ENCODE data around the gene KCNC1.
A peak's percentile ranks its signal among the peaks of the same experiment; 100 is the strongest.

KCNC1 gene

DNA sequence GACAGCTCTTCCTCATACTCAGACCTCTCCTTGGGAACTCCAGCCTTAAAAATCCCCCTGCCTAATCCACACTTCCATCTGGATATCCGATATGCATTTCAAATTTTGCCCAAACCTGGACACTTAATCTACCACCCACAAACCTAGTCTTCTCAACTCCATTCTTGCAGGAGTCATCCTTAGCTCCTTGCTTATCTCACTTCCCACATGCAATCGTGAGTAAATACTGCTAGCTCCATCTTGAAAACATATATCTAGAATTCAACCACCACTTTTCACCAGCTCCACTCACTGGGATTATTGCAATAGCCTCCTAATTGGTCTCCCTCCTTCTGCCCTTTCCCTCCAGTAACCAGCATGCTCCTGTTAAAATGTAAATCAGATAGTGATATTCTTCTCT is 17.8 kb upstream of the KCNC1 start:
- no peak for DNase-seq

DNA sequence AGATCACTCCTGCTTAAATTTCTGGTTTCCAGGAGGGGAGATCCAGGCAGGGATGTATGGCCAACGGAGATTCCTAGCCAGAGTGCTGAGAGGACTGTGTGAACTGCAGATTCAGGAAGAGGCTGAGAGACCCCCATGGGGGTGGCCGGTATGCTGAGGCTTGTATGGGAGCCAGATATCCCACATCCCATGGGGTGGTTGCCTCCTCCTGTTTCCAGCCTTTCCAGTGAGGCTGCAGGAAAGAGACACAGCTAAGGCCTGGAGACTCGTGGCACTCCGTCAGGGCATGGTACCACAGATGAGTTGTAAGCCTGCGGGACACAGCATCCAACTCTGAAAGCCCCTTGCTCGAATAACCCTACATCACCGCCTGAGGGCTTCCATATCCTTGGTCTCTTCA is 16.6 kb upstream of the KCNC1 start:
- no peak for DNase-seq

- no peak for DNase-seq
Measured at GRCh38 chr11:17718510-17718962, 16.0 kb upstream of the KCNC1 start.

DNA sequence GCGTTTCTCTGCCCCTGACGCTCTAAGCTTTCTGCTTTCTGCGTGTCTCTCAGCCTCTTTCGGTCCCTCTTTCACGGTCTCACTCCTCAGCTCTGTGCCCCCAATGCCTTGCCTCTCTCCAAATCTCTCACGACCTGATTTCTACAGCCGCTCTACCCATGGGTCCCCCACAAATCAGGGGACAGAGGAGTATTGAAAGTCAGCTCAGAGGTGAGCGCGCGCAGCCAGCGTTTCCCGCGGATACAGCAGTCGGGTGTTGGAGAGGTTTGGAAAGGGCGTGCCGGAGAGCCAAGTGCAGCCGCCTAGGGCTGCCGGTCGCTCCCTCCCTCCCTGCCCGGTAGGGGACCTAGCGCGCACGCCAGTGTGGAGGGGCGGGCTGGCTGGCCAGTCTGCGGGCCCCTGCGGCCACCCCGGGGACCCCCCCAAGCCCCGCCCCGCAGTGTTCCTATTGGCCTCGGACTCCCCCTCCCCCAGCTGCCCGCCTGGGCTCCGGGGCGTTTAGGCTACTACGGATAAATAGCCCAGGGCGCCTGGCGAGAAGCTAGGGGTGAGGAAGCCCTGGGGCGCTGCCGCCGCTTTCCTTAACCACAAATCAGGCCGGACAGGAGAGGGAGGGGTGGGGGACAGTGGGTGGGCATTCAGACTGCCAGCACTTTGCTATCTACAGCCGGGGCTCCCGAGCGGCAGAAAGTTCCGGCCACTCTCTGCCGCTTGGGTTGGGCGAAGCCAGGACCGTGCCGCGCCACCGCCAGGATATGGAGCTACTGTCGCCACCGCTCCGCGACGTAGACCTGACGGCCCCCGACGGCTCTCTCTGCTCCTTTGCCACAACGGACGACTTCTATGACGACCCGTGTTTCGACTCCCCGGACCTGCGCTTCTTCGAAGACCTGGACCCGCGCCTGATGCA is 15.3 kb upstream of the KCNC1 start, which contains the start of gene MYOD1:
Gene MYOD1 (plus strand): TSS at position 544 of the 910 bp plus-strand sequence. CDS start 212 bp downstream, at position 756.
- no peak for DNase-seq

GRCh38 chr11:17719938-17720795 is 14.4 kb upstream of the KCNC1 start:
- DNase-seq, result no peak

DNA sequence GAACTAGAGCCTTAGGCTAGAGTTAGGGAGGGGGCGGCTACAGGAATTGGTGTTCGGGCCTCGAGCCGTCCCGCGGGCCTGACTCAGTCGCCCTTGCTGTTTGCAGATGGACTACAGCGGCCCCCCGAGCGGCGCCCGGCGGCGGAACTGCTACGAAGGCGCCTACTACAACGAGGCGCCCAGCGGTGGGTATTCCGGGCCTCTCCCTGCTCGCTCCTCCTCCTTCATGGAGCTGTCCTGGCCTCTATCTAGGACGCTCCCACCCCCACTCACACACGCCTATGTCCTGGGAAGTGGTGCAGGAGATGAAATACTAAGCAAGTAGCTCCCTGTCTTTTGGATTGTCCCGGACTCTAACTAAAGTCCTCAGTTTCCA is 13.8 kb upstream of the KCNC1 start:
- DNase-seq, result no peak

DNA sequence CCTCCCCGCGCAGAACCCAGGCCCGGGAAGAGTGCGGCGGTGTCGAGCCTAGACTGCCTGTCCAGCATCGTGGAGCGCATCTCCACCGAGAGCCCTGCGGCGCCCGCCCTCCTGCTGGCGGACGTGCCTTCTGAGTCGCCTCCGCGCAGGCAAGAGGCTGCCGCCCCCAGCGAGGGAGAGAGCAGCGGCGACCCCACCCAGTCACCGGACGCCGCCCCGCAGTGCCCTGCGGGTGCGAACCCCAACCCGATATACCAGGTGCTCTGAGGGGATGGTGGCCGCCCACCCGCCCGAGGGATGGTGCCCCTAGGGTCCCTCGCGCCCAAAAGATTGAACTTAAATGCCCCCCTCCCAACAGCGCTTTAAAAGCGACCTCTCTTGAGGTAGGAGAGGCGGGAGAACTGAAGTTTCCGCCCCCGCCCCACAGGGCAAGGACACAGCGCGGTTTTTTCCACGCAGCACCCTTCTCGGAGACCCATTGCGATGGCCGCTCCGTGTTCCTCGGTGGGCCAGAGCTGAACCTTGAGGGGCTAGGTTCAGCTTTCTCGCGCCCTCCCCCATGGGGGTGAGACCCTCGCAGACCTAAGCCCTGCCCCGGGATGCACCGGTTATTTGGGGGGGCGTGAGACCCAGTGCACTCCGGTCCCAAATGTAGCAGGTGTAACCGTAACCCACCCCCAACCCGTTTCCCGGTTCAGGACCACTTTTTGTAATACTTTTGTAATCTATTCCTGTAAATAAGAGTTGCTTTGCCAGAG is 13.2 kb upstream of the KCNC1 start:
- no peak for DNase-seq

DNA sequence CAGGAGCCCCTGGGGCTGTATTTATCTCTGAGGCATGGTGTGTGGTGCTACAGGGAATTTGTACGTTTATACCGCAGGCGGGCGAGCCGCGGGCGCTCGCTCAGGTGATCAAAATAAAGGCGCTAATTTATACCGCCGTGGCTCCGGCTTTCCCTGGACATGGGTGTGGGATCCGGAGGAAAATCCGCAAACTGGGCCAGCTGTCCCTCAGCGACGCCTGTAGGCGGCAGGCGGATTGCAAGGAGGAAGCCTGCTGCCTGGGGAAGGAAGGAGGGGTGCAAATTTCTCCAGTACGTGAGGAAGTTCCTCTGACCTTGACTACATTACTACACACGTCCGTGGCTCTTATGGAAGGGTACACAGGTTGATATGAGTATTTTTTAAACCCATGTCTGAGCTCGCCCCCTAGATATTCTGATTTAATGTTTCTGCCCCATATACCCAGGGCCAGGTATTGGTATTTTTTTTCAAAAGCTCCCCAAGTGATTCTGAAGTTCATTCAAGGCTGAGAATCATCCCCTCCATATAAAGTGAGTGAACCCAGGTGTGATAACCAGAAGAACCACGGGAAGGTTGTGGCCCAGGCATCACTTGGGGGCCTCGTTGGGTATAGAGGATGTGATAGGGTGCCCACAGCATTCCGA is 12.5 kb upstream of the KCNC1 start:
- DNase-seq, result no peak

DNA sequence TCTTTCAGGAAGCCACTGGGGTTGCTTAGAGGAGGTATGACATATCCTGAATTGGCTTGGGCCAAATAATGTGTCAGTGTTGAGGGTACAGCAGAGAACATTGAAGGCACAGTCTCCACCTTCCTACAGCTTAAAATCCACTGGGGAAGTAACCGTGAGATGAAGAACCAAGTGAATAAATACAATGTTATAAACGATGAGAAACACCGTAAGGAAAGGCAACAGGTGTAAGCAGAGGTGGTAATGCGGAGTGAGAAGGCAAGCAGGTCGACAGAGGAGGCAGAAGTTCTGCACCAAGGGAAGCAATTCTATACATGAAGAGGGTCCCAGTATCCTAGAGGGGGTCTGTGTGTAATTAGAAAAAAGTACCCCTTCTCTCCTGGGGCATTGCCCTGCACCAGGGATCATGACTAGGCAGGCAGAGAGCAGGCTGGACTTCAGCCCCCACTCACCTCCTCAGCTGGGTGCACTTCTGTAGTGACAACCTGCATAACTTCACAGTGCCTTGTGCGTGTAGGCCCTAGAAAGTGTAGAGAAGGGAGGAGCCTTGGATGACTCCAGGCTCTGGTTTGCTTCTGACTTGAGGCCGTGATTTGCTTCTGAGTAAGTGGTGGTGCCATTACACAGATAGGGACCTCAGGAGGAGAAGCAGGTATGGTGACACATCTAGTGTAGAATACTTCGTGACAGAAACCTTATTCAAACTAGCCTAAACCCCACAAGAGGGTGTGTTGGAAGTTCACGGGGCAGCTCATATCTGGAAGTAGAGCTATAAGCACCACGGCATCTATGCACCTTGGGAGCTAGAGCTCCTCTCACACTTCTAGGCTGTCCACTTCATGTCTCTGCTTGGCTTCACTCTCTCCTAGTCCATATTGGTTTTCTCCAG is 10.3 kb upstream of the KCNC1 start:
- no peak for DNase-seq

DNA sequence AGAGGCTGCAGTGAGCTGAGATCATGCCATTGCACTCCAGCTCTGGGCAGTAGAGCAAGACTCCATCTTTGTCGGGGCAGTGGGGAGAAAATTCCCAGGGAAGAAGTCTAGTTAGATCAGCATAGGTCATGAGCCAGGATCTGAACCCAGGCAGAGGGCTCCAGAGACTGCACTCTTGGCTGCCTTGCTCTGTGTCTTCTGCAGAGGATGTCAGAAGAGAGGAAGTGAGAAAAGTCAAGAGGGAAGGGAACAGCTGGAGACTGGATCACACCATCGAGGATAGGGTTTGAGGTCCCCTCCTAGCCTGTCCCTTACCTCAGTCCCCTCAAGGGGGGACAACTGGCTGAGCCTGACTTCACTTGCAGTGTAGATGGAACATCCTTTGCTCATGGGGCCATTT is 9.4 kb upstream of the KCNC1 start:
- DNase-seq, result no peak

- no peak for DNase-seq
Measured at GRCh38 chr11:17730137-17730536, 4.4 kb upstream of the KCNC1 start.

DNA sequence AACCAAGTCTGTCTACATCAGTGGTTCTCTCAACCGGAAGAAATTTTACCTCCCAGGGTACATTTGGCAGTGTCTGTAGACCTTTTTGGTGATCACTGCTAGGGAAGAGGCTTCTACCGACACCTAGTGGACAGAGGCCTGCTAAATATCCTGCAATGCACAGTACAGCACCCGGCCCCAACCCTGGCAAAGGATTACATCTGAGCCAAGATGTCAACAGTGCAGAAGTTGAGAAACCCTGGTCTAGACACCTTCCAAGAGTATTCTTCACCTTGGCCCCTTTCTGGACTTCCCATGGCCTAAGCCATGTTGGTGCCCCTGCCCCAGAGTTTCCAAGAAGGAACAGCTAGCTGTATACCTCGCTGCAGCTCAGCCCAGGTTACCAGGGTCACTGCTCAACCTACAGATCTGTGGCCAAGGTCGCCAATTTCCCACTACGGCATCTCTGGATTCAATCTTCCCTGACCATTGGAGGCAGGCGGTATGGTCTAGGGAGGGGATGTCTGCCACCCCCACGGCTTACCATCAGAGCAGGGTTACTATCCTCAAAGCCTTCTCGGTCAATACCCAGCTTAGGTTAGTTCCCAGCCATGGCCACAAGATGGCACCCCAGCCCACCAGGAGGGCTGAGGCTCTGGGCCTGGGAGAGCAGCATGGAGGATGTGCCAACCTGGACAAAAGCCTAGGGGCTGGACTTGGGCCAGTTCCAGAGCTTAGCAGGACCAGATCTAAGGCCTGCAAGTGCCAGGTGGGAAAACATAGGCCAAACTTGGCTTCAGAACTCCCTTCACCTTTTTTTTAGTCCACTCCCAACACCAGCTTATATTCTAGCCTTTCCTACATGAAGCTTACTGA is 3.7 kb upstream of the KCNC1 start:
- peak; percentile 65 for DNase-seq

- DNase-seq, result no peak
Measured at GRCh38 chr11:17733261-17733660, 1.3 kb upstream of the KCNC1 start.

GRCh38 chr11:17734986-17735817 is 621 bp downstream of the KCNC1 start:
- peak; percentile 39 for DNase-seq

DNA sequence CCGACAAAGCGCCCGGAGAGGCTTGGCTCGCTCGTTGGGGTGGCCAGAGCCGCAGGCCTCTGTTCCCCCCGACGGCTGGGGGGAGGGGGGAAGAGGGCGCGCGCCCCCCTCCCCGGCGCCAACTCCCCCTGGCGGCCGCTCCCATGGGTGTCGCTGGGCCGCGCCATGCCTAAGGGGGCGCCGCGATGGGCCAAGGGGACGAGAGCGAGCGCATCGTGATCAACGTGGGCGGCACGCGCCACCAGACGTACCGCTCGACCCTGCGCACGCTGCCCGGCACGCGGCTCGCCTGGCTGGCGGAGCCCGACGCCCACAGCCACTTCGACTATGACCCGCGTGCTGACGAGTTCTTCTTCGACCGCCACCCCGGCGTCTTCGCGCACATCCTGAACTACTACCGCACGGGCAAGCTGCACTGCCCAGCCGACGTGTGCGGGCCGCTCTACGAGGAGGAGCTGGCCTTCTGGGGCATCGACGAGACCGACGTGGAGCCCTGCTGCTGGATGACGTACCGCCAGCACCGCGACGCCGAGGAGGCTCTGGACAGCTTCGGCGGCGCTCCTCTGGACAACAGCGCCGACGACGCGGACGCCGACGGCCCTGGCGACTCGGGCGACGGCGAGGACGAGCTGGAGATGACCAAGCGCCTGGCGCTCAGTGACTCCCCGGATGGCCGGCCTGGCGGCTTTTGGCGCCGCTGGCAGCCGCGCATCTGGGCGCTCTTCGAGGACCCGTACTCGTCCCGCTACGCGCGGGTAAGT is 1.4 kb downstream of the KCNC1 start:
- no peak for DNase-seq

DNA sequence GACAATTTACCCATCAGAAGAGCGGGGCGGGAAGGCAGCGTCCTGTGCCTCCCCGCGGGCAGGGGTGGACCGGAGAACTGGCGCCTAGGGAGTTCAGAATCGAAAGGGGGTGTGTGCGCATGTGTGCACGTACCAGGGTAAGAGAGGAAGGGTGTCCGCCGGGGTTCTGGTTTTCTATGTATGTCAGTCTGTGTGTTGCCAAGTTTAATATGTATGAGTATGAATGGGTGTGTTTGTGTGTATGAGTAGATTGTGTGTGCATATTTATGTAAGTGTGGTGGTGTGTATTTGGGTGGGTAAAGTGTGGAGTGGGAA is 2.0 kb downstream of the KCNC1 start:
- no peak for DNase-seq

DNA sequence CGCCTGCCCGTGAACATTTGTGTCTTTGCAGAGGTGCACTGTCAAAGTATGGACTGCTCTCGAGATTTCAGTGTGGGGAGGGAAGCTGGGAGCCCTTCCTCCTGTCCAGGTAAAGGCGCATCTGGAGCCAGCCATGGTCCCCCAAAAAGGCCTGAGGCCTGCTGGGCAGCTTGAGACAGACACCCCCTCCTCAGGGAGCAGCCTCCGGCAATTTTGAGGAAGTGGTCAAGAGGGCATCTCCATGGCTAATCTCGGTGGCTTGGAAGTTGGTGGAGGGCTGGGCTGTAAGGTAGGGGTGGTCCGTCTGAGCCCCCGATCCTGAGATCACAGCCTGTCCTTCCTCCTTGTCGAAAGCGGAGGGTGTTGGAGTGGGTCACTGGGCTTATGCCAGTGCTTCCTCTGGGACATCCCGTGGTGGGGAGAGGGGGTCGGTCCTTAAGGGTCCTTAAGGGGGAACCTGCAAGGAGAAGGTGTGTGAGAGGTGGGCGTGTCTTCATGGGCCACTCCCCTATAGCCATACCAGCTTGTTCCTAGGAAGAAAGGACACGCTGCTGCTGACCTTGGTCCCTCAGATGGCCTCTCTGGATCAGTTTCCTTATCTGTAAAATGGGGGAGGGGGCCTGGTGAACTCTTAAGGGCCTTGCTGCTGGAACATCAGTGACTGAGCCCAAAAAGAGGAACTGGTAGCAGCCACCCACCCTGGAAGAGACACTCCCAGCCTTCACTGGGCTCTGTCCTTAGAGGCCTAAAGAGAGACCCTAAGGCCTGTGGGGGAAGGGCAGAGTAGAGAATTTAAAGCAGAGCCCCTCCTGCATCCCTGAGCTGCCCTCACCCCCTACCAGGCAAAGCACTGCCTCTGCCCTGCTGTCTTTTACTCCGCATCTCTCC is 2.6 kb downstream of the KCNC1 start:
- DNase-seq, result no peak
